Cardiac fibroblast (primary cell): ENCODE data around the gene CWC22.

Experiments
- DNase-seq, 2 donors: peaks; one replicate each; pipeline versions ENCODE4 v3.0.0 to v3.0.0-alpha.2; 2010; ENCODE audit warnings: low read depth in 2 of 2
- H3K4me3 ChIP-seq, 2 donors: replicated peaks in 1 of 2; 1 replicate in 1 of 2; 2 replicates in 1 of 2; pipeline ENCODE4 v1.5.1; 2011; ENCODE audit warnings: low read depth in 2 of 2, low read length in 2 of 2, mild to moderate bottlenecking in 2 of 2, moderate library complexity in 1 of 2
- TF ChIP-seq, protein P1 (sequence below): IDR thresholded peaks from one replicate; pipeline ENCODE4 v1.5.1; 2011; ENCODE audit warnings: low read depth, mild to moderate bottlenecking, low read length, inconsistent platforms

Gene CWC22

DNA sequence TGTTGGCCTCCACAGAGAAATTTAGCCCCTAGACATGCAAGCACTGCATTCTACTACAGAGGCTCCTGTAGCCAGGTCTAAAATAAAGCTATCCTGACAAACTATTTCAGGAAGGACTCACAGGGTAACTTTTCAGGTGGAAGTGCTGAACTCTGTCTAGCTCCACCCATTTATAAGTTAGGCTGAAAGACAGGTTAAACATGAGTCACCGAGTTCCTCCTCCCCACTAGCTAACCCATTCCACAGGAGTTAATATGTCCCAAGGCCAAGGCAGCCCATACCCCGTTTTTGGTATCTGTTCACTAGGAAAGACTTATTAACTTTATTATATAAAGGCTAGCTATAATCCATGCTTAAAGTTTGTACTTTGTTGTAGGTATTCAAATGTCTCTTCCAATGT lies 3.5 kb downstream of the CWC22 start:
- no peak for DNase-seq
- no peak overlapping the region for H3K4me3 ChIP-seq
- TF ChIP-seq, protein P1, sequence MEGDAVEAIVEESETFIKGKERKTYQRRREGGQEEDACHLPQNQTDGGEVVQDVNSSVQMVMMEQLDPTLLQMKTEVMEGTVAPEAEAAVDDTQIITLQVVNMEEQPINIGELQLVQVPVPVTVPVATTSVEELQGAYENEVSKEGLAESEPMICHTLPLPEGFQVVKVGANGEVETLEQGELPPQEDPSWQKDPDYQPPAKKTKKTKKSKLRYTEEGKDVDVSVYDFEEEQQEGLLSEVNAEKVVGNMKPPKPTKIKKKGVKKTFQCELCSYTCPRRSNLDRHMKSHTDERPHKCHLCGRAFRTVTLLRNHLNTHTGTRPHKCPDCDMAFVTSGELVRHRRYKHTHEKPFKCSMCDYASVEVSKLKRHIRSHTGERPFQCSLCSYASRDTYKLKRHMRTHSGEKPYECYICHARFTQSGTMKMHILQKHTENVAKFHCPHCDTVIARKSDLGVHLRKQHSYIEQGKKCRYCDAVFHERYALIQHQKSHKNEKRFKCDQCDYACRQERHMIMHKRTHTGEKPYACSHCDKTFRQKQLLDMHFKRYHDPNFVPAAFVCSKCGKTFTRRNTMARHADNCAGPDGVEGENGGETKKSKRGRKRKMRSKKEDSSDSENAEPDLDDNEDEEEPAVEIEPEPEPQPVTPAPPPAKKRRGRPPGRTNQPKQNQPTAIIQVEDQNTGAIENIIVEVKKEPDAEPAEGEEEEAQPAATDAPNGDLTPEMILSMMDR = no peak

DNA sequence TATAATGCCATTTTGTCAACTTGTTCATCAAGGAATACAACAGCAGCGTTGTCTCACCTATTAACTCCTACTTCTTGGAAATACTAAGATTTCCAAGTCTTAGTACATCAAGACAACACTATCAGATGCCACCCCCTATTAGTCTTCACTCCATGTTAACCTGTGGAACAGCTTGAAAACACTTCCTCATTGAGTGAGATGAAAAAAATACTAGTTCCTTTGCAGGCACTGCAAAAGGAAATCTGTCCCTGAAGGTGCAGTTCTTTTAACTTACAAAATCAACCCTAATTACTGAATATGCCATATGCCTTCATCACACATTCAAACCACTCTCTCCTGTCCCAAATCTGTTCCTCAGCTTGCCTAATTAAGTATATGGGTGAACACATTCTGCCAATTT lies 4.0 kb downstream of the CWC22 start:
- DNase-seq = no peak
- H3K4me3 ChIP-seq = no peak overlapping the region
- TF ChIP-seq, protein P1 = no peak

DNA sequence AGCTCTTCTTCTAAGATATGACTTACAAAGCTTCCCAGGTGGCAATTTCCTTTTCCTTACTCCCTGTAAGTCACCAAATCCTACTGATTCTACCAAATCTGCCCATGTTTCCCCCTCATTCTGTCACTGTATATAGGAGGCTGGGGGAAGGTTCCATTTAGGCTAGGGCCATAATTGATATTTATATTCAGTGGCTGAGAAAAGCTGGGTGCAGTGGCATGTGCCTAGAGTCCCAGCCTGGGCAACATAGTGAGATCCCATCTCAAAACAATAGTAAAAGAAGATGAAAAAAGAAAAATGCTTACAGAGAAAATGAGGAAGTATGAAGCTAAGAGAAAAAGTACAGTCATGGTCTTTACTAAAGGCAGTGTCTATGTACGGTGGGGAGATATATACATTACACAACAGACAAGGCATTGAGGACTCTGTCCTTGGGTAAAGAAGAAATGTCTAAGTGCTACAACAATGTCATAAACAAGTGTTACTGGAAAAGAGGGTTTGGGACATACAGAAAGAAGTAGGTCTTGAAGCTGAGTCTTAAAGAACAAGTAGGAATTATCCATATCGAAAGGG lies 4.8 kb downstream of the CWC22 start:
- H3K4me3 ChIP-seq = no peak overlapping the region
- TF ChIP-seq, protein P1 = no peak
- DNase-seq = no peak

DNA sequence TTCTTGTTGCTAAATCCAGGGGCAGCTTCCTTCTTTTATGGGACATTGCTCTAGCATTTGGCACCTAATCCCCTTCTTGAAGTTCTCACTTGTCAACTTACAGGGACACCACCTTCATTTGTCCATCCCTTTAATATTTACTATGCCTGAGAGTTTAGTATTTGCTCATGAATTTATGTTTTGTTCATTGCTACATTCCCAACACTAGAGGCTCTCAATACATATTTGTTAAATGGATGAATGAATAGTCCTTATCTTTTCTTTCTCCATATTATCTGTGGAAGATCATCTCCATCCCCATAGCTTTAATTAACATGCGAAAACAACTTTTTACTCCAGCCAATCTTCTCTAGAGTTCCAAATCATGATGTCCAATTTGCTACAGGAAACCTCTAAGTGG lies 5.4 kb downstream of the CWC22 start:
- DNase-seq = no peak
- no peak overlapping the region for H3K4me3 ChIP-seq
- TF ChIP-seq, protein P1 = no peak

DNA sequence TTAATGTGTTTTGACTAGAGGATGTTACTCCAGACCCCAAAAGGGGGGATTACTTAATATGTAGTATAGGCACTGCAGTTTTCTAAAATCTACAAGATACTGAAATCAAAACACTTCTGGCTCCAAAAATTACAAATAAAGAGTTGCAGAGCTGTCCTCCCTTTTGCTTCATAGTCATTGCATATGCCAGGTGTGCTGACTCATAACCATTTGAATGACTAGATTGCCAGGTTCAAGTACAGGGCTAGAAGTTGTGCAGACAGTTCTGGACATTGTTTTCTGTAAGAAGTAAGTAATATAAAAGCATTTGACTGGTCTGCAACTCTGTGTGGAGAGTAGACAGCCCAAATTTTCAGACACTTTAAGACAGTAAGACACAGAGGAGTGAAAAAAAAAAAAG lies 6.7 kb downstream of the CWC22 start:
- peak; percentile 25 to 59 for DNase-seq
- TF ChIP-seq, protein P1 = no peak

DNA sequence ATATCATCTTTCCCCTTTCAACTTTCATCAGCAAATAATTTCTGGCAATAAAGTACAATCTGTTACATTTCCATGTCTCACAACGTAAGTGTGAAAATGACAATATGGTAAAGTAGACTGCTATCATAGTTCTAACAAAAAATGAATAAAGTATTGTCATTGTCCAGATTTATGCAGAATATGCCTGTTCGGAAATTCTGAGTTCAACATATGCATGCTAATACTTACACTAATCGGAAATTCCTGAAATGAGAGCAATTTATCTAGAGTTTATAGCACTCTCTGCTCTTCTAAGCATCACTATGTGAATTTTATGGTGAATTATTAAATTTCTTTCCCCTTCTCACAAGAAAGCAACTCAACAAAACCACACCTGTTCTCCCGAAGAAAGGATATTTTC lies 8.1 kb downstream of the CWC22 start:
- TF ChIP-seq, protein P1 = no peak
- DNase-seq = no peak
- no peak overlapping the region for H3K4me3 ChIP-seq

More for the DNA sequence above, 6.7 kb downstream of the CWC22 start:
- no peak overlapping the region for H3K4me3 ChIP-seq
